HG03460 (cell line): Measurements from ENCODE around the gene CACNG5.

ENCODE experiments used
- ATAC-seq: cut with Tn5 transposase; IDR thresholded peaks from one replicate; pipeline ENCODE4 v1.9.1; 2021; ENCODE audit not compliant: unreplicated experiment

Gene CACNG5

DNA sequence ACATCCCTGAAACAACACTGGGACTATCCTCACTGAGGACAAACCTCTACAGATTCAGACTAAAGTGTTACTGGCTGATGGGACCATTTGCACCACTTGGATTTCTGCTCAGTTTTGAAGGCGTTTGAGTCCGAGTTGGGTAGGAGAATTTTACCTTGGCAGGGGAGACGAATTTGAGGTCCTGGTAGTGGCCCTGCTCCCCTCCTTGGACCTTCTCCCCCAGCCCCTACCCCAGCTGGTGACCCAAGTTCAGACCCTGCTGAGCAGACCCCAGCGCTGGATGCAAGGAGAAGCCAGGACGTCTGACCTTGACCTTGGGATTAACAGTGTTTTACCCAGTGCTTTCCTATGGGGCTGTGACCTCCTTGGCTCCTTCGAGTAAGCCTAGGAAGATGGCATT is 13.6 kb downstream of the CACNG5 start:
- ATAC-seq, result no peak

DNA sequence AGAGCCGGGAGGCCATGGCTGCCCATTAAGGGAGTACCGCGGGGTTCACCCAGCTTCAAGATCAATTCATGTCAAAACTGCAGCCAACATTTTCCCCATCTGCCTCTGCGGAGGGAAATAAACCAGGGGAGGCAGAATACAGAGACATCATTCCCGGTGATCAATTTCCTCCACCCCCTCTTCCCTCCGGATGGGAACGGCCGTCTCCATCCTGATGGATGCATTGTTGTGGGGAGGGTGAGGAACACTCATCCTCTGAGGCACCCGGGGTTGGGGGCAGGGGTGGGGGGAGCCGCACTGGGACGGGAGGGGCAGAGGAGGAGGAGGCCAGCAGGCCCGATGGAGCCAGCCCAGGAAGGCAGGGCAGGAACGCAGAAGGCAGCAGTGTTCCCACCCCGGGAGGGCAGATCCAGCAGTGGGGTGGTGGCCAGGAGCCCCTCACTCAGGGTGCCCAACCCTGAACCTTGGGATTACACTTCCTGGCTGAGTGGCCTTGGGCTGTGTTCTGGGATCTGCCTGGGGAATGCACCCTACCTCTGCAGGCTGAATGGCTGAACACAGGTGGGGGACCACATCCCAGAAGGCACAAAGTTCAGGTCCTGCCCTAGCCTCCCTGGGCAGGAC is 14.2 kb downstream of the CACNG5 start:
- no peak for ATAC-seq

DNA sequence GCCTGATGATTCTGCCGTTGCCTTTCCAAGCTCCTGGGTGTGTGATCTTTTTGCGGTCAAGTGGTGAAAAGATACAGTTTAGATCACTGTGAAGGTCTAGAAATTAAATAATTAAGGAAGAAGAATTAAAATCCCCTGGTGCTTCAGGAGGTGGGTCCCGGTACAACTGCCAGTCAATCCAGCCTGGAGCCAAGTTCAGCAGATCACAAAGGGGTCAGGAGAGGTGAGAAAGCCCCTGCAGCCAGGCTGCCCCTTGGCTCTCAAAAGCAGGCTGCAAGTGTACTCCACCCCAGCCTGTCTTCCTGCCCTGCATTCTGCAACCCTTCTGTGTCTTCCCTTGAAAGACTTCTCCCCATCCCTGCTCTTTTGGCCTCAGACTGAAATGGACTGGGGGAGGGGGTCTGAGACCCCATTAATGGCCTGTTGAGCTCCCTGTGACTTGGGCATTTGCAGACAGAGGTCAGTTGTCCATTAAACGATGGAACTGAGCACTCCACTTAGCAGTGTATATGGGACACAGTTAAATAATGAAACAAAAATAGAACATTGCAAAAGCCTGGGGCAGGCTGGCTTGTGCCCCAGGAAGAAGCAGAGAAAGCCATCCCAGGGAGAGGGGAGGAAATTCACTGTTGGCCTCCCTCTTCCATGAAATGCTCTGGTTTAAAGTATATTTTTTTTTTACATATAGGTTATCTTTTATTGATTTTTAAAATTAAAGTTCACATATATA is 15.1 kb downstream of the CACNG5 start:
- ATAC-seq, result no peak

DNA sequence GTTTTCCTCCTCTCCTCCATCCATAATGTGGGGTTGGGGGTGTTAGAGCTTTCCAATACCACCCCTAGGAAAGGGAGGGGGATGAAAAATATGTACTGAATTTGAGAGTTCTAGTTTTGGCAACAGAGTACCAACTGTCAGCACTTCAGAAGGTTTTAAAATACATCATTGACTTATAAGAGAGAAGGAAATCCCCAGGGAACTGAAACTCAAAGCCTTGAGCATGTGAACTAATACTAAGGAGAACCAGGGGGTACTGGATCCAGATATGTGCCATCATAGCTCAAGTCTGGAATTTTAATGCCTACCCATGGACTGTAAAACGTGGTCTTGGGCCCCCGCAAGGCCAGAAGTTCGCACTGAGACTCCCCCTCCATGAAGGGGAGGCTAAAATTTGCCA is 15.8 kb downstream of the CACNG5 start:
- ATAC-seq, result no peak

DNA sequence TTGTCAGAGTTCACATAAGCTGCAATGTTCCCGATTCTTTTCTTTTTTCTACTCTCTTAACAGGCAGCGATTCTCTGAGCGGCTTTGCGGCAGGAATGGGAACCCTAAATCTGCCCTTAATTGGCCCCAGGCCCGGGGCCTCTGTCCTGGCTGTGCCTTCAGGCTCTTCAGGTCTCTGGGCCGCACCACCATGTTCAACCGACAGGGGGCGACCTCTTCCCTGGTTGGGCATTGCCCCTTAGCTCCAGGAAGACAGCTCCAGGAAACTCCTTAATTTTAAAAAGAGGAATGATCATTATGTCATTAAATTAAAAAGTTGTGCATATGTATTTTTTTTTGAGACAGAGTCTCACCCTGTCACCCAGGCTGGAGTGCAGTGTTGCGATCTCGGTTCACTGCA is 20.3 kb downstream of the CACNG5 start:
- ATAC-seq, result no peak

DNA sequence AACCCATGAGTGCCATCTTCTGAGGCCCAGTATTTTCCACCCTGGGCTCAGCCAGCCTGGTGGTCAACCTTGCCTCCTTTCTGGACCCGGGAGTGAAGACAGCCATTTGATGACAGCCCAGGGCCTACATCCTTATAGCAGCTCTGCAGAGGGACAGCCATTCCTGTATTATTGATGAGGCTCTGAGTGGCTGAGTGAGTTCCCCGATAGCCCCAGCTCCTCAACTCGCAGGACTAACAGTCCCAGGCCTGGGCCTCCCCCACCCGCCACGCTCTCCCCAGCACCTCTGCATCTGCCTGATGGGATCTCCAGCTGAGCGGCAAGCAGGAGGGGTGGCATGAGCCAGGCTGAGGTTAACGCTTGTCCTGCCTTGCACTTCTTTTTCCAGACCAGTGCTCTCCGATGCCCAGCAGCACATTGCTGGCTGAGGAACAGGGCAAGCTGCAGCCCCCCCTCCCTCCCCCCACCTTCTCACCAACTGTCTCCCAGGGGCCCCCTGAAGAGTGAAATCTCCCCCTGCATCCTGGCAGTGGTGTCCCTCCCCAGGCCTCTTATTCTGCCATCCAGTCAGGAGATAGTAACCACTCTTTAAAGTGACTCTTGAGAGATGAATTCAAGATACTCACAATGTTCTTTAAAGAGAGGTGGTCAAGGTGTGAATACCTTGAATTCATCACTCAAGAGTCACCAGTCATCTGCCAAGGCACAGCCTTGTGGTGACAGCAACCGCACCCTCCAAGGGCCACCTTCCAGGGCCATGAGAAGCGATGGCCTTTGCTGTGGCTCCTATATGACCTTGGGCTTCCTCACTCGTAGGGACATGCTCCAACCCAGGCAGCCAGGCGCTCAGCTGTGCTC is 23.5 kb downstream of the CACNG5 start:
- no peak for ATAC-seq

DNA sequence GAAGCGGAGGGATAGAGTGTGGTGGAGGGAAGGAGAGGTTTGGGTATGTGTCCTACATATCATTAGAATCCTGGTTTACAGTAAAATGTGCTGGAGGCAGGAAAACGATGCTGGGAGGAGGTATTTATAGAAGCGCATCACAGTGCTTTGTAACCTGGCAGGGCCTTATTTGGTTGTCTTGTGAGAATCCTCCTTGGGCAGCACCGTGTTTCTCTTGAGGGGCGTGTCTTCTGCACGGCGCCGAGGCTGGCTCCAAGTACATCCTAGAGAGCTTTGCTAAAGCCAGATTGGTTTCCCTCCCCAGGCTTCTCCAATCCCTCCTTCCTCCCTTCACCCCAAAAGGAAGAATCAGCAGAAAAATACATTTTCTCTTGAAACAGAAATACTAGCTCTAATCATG is 24.4 kb downstream of the CACNG5 start:
- no peak for ATAC-seq

DNA sequence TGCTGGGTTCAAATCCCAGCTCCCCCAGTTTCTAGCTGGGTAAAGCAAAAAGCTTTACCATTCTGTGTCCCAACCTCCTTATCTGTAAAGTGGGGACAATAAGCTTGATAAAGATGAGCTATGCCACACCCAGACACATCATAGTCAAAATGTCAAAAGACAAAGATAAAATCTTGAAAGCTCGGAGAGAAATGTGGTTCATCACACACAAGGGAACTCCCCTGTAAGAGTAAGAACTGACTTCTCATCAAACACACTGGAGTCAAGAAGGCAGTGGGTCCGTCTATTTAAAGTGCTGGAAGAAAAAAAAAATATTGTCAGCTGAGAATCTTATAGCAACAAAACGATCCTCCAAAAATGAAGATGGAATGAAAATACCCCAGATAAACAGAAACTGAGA is 25.3 kb downstream of the CACNG5 start:
- ATAC-seq, result no peak

DNA sequence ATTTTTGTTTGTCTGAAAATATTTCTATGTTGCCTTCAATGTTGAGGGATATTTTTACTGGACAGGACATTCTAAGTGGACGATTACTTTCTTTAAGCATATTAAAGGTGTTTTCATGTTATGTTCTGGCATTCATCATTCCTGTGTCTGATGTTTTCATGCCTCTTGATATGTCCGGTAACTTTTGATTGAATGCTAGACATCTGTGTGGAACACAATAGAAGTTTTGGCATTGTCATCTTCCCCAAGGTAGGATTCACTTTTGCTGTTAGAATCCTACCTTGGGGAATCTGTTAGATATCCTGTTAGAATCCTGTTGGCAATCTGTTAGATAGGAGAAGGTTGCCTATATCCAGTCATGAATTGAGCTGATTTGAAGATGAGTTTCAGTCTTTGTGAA is 28.9 kb downstream of the CACNG5 start:
- no peak for ATAC-seq

DNA sequence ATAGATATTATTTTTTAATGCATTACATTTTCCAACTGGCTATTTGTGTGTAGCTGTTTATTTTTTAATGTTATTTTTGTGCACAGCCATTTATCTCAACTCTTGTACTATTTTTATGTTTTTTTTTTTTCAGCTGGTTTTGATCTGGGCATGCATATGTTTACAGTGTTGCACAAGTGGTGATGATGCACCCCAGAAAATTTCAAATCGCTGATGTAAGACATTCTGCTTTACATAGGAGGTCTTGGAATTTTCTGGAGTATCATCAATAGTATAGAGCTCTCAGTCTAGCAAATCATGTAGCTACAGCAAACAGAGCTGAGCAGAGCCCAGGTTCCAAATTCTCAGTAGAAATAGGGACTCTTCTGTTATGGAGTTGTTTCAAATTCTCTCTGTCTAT is 30.2 kb downstream of the CACNG5 start:
- no peak for ATAC-seq

DNA sequence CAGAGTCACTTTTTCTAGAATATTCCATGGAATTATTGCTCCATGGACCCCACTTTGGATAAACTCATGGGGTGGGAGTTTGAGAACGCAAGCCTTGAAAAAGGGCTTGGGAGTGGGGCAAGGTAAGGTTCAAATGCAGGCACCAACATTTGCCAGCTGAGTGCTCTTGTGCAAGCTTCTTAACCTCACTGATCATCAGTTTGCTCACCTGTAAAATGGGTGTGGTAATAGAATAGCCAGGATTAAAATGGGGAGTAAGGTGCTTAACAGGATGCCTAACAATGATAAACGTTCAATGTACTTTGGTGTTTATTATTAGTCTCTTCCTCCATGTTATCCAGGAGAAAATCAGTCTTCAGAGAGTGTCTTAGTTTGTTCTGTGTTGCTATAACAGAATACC is 39.0 kb downstream of the CACNG5 start:
- no peak for ATAC-seq

DNA sequence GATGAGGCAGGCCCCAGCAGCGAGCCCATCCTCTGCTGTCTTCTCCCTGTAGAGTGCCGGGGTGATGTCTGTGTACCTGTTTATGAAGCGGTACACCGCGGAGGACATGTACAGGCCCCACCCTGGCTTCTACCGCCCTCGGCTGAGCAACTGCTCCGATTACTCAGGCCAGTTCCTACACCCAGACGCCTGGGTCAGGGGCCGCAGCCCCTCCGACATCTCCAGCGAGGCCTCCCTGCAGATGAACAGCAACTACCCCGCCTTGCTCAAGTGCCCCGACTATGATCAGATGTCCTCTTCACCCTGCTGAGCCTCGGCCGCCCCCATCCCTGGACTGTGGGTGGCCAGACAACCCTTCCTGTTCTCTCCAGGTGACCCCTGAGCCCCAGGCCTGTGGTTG is 50.0 kb downstream of the CACNG5 start:
- no peak for ATAC-seq

DNA sequence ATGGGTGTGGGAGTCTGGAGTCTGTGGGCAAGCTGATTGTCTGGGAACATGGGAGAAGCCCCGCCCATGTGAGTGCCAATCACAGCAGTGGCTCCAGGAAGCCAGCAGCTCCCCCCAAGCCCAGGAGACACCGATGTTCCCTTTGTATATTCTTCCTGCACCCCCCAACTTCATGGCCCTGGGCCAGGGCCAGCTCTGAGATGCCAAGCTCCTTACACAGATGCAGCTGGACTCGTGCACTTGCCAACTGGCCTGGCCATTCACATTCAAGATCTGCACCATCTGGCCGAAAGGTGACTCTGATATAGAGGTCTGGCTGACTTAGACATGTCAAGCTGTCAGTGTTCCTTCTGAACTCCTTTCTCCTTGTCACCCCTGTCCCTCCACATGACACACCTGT is 50.5 kb downstream of the CACNG5 start:
- no peak for ATAC-seq

DNA sequence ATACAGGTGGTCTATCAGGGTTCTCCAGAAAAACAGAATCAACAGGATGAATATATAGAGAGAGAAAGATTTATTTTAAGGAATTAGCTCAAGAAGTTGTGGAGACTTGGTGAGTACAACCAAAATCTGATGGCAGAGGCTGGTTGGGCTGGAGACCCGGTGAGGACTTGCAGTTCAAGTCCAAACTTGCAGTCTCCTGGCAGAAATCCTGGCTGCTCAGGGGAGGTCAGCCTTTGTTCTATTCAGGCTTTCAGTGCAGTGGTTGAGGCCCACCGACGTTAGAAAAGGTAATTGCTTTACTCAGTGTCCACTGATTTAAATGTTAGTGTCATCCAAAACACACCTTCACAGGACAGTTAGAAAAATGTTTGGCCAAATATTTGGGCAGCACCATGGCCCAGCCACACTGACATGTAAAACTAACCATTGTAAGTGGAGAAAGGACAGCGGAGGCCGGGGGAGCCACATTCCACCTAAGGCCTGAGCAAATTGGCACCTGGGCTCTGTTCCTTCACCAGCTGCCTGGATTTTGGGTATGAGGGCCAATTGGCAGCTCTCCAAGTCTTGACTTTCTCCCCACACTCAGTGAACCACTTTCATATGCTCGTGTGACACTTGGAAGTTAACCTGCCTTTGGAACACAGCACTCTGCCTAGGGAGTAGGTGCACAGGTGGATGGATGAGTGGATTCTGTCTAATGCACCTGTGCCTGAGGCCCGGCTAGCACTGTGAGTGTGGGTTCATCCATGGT is 54.7 kb downstream of the CACNG5 start:
- no peak for ATAC-seq

DNA sequence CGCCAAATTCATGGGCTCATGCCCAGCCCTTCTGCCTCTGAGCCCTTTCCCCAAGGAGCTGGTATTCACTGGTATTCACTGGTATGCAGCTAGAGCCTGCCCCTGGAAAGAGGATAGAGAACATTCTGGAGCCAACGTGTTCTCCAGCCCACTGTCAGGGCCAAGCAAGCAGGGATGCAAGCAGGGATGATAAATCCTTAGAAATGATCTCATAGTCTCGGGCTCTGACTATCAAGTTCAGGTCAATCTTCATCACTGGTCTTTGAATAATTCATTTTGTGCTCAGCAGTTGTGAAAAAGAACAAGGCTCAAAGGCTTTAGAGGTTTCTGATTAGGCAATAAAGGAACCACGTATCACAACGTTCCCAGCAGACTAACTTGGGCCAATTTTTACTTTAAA is 57.3 kb downstream of the CACNG5 start:
- no peak for ATAC-seq

DNA sequence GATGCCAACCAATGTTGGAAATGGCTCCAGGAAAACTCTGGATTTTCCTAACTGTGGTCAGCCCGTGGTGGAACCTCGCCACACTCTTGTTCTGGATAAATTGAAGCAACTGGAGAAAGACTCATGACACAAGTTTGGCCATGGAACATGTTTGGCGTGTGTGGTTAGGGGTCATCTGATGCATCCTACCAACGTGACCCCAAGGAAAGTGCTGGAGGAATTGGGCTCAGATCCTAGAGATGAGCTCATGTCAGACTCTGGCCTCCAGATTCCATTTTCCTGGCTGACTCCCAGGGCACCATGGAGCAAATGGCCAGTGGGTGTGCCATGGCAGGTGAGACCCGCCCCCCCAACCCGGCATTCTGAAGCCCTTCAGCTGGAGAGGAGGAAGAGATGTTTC is 58.5 kb downstream of the CACNG5 start:
- no peak for ATAC-seq

DNA sequence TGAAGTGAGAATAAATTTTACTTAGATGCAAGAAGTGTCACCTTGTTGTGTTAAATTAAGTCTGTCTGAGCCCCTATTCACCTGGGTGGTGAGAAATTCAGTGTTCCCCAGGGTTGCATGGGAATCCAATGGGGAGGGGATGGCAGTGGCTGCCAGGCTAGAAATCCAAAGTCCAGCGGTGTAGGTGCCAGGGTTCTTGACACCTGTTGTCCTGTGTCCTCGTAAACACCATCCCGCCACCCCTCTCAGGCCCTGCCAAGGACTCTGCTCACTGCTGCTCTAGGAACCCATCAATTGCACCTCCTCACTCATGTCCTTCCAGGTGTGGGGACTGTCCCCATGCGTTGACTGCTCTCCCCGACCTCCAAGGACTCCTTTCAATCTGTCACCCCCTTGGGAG is 58.9 kb downstream of the CACNG5 start:
- no peak for ATAC-seq

DNA sequence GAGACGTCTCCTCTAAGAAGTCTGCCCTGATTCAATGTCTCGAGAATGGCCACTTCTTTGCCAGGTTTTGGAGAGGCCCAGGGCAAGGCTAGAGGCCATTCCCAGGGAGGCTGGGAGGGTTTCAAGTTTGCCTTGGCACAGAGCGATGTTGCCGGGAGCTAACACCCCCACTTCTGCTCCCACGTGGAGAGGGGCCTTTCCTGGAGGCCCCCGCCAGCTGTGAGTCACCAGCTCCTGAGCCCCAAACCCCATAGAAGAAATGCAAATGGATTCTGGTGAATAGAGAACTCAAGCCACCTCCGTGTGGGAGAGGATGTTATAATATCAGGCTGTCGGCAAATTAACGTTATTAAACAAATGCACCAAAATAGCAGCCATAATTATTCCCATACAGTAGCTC is 62.2 kb downstream of the CACNG5 start:
- ATAC-seq, result no peak

DNA sequence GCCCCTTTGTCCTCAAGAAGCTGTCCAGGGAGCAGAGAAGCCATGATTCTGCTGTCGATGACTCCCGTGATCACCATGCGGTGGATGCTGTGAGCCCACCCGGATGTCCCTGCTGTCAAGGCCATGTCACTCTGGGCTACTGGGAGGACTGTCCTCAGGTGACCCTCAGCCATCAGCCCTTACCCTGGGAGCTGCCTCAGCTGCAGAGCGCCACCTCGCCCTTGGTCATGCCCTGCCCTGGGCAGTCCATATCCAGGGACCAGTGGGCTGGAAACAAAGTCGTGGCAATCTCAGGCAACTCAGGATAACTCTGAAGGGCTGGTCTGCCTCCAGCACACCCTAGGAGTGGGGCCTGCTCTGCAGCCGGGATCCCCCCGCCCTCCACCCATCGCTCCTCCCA is 63.6 kb downstream of the CACNG5 start:
- no peak for ATAC-seq

DNA sequence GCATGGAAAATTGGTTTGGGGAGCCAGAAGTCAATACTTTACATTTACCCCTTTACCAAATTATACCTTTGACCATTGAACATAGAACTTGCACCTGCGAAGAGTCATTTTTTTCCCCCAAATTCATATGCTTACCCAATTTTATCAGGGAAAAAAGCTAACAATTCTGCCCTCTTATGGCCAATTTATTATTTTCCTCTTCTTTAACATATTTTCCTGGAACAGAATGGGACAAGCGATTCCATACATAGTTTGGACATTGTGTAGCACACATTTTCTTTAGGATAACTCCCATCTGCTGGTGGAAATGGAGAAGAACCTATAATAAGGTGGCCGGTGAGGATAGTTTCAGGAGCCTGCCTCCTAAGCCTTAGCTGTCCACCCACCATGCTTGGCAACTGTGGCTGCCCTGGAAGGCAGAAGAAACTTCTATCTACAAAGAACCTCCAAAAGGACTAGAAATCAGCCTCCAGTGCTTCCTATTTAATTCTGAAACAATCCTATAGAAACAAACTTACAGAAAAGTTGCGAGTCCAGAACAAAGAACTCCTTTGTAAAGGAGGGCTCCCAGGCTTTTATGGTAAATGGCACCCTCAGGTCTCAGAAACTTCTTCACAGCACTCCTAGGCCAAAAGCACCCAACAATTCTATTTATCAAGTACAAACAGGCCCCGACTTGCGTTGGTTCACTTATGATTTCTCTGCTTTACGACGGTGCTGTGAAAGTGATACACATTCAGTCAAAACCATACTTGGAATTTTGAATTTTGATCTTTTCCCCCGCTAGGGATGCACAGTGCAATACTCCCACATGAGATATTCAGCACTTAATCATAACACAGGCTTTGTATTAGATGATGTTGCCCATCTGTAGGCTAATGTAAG is 65.5 kb downstream of the CACNG5 start:
- ATAC-seq, result no peak
